ENCODE data around the gene SLC22A7.
"Not testable (repeated sequence)": the region's sequence is repeated elsewhere in the genome, so short reads cannot be mapped to it uniquely, and the experiment has no call there.

The SLC22A7 gene

DNA sequence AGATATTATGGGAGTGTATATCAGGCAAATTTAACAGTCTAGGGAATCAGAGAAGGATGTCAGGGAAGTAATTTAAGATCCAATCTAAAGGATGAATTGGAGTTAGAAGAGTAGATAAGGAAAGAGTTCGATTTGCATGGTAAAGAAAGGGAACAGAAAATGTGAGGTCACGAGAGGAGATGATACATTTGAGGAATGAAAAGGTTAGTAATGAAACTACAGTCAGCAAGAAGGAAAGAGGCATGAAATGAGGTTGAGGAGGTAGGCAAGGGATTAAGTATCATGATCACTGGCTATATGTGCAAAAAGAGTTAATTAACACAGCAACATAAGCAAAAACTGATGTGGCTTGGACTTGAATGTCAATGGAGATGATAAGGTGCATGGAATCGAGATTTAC, 49.0 kb downstream of the SLC22A7 start:
- no peak for DNase-seq

GRCh38 chr6:43347444-43347843, 49.4 kb downstream of the SLC22A7 start:
- DNase-seq: no peak

DNA sequence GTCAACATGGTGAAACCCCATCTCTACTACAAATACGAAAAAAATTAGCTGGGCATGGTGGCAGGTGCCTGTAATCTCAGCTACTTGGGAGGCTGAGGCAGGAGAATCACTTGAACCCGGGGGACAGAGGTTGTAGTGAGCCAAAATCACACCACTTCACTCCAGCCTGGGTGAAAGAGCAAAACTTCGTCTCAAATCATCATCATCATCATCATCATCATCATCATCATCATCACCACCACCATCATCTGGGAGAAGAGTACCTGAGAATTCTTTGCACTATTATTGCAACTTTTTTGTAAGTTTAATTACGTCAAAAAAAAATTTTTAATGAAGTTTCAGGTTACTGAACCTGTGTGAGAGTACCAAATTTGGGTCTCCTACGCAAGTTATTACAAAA, 53.9 kb downstream of the SLC22A7 start:
- DNase-seq: not testable (repeated sequence)
